Lung microvascular endothelial cell (primary cell): ENCODE measurements around the gene RFK. TPM values are rescaled to one million over a fixed set of nuclear protein-coding genes. Genes with fewer than 3 reads are reported as not detected.

Source experiments
- total RNA-seq: library from RNA; depleted of rRNA; stranded (reverse); fragments of >200 nt; gene quantifications from 2 replicates; pipeline ENCODE4 v1.2.1, GENCODE V29; 2014

RFK gene
- total RNA-seq, 1 donor from 2014 or later, result 53.4 TPM

Other genes with a start within 250 kb of the RFK start
- 5.0 and 11.1 TPM in 2 replicates for gene GCNT1, start 64.8 kb upstream of the RFK start, total RNA-seq